OCI-LY1 (cell line): ENCODE data around the gene TMEM132C.

ENCODE experiments used
- H2AFZ ChIP-seq: fragments of 200-600 bp; sonication (generic), shearing (Covaris generic); 2 replicates; pipeline ENCODE4 v1.6.0; 2014; ENCODE audit warnings: antibody characterized with exemption, mild to moderate bottlenecking, low read length
- H3F3A ChIP-seq: fragments of 200-600 bp; sonication (generic), shearing (Covaris generic); 2 replicates; pipeline ENCODE4 v1.6.0; 2014; ENCODE audit warnings: mild to moderate bottlenecking, antibody characterized with exemption, low read length, moderate library complexity; ENCODE audit not compliant: insufficient read depth
- H3K27ac ChIP-seq: fragments of 200-600 bp; sonication (generic); 2 replicates; pipeline ENCODE4 v1.5.1; 2014; ENCODE audit warnings: low read length, mixed run types, mild to moderate bottlenecking, low read depth; ENCODE audit not compliant: poor library complexity, severe bottlenecking
- H3K27me3 ChIP-seq: fragments of 200-600 bp; sonication (generic); 2 replicates; pipeline ENCODE4 v1.6.0; 2014; ENCODE audit warnings: antibody characterized with exemption, mild to moderate bottlenecking, low read length, moderate library complexity; ENCODE audit not compliant: insufficient read depth
- H3K36me3 ChIP-seq: fragments of 200-600 bp; sonication (generic); 2 replicates; pipeline ENCODE4 v1.6.1; 2014; ENCODE audit warnings: mild to moderate bottlenecking, antibody characterized with exemption, low read length, moderate library complexity, mixed read lengths; ENCODE audit not compliant: insufficient read depth
- H3K4me1 ChIP-seq: fragments of 200-600 bp; sonication (generic); 2 replicates; pipeline ENCODE4 v1.5.1; 2014; ENCODE audit warnings: mild to moderate bottlenecking, low read length, moderate library complexity; ENCODE audit not compliant: insufficient read depth, severe bottlenecking
- H3K4me2 ChIP-seq: fragments of 200-600 bp; sonication (generic), shearing (Covaris generic); 2 replicates; pipeline ENCODE4 v1.6.1; 2014; ENCODE audit warnings: low read length
- H3K4me3 ChIP-seq: fragments of 200-600 bp; sonication (generic); 2 replicates; pipeline ENCODE4 v1.5.1; 2014; ENCODE audit warnings: low read length, low read depth, mild to moderate bottlenecking, mixed read lengths; ENCODE audit not compliant: poor library complexity, severe bottlenecking
- H3K79me2 ChIP-seq: fragments of 200-600 bp; shearing (Covaris generic); 2 replicates; pipeline ENCODE4 v1.6.1; 2016; ENCODE audit warnings: mixed run types, low read length, mixed read lengths; ENCODE audit not compliant: insufficient read depth
- H3K9ac ChIP-seq: fragments of 200-600 bp; sonication (generic), shearing (Covaris generic); 2 replicates; pipeline ENCODE4 v1.6.1; 2014; ENCODE audit warnings: mild to moderate bottlenecking, low read length, mixed read lengths
- H3K9me2 ChIP-seq: fragments of 200-600 bp; sonication (generic), shearing (Covaris generic); 2 replicates; pipeline ENCODE4 v1.6.1; 2014; ENCODE audit warnings: low read depth, mild to moderate bottlenecking, low read length, mixed read lengths
- H3K9me3 ChIP-seq: fragments of 200-600 bp; shearing (Covaris generic); 2 replicates; pipeline ENCODE4 v1.6.1; 2014; ENCODE audit warnings: low read length, mixed read lengths
- H4K20me1 ChIP-seq: fragments of 200-600 bp; sonication (generic), shearing (Covaris generic); 2 replicates; pipeline ENCODE4 v1.6.0; 2016; ENCODE audit warnings: mild to moderate bottlenecking, low read length; ENCODE audit not compliant: insufficient read depth
- CTCF ChIP-seq: fragments of 200-600 bp; sonication (generic), shearing (Covaris generic); IDR thresholded peaks from 2 replicates; pipeline ENCODE4 v1.5.1; 2017; ENCODE audit warnings: mild to moderate bottlenecking, antibody characterized with exemption, low read length, moderate library complexity, mixed read lengths
- EZH2 ChIP-seq: fragments of 200-600 bp; sonication (generic), shearing (Covaris generic); IDR thresholded peaks from 2 replicates; pipeline ENCODE4 v1.8.0; 2017; ENCODE audit warnings: borderline replicate concordance, mixed run types, mild to moderate bottlenecking, antibody characterized with exemption, low read length, moderate library complexity, mixed read lengths

TMEM132C gene

GRCh38 chr12:128543460-128543859 lies 276.5 kb downstream of the TMEM132C start:
- TF ChIP-seq EZH2 (no peak), CTCF (no peak)
- Histone ChIP-seq H3K9me2 (no peaks in the 10 kb centered on the region), H3K4me2 (no peak overlapping the region), H2AFZ (no peak overlapping the region), H3F3A (no peaks in the 10 kb centered on the region), H3K4me1 (no peaks in the 10 kb centered on the region), H3K9ac (no peak overlapping the region), H3K9me3 (no peaks in the 10 kb centered on the region), H3K27me3 (peaks cover 7% of the 10 kb centered on the region; the same call in 1 of the 2 replicates), H3K36me3 (no peaks in the 10 kb centered on the region), H3K4me3 (no peak overlapping the region), H4K20me1 (no peaks in the 10 kb centered on the region), H3K79me2 (no peaks in the 10 kb centered on the region), H3K27ac (no peak overlapping the region)

- Histone ChIP-seq H3K79me2 (no peaks in the 10 kb centered on the region), H3F3A (no peaks in the 10 kb centered on the region), H3K9me2 (no peaks in the 10 kb centered on the region), H3K4me1 (no peaks in the 10 kb centered on the region), H3K27me3 (peaks cover 7% of the 10 kb centered on the region; the same call in 1 of the 2 replicates), H3K9me3 (no peaks in the 10 kb centered on the region), H3K9ac (no peak overlapping the region), H3K4me3 (no peak overlapping the region), H2AFZ (no peak overlapping the region), H3K27ac (no peak overlapping the region), H3K4me2 (no peak overlapping the region), H3K36me3 (no peaks in the 10 kb centered on the region), H4K20me1 (no peaks in the 10 kb centered on the region)
- TF ChIP-seq EZH2 (no peak), CTCF (no peak)
Observed at GRCh38 chr12:128543971-128544370, 277.0 kb downstream of the TMEM132C start.

GRCh38 chr12:128548949-128549348 lies 282.0 kb downstream of the TMEM132C start:
- no peaks in the 10 kb centered on the region for H3K36me3 ChIP-seq
- H3F3A ChIP-seq, result no peaks in the 10 kb centered on the region
- H3K9me3 ChIP-seq, result no peaks in the 10 kb centered on the region
- TF ChIP-seq CTCF (no peak), EZH2 (no peak)
- H4K20me1 ChIP-seq, result no peaks in the 10 kb centered on the region
- H3K4me1 ChIP-seq, result peaks cover 3% of the 10 kb centered on the region
- H3K4me3 ChIP-seq, result no peak overlapping the region
- no peaks in the 10 kb centered on the region for H3K79me2 ChIP-seq
- peaks cover 7% of the 10 kb centered on the region; the same call in 1 of the 2 replicates for H3K27me3 ChIP-seq
- H3K9me2 ChIP-seq, result no peaks in the 10 kb centered on the region
- no peak overlapping the region for H3K4me2 ChIP-seq
- H2AFZ ChIP-seq, result no peak overlapping the region
- H3K9ac ChIP-seq, result no peak overlapping the region
- H3K27ac ChIP-seq, result no peak overlapping the region
